ENCODE results near the gene HIPK1.

DNA sequence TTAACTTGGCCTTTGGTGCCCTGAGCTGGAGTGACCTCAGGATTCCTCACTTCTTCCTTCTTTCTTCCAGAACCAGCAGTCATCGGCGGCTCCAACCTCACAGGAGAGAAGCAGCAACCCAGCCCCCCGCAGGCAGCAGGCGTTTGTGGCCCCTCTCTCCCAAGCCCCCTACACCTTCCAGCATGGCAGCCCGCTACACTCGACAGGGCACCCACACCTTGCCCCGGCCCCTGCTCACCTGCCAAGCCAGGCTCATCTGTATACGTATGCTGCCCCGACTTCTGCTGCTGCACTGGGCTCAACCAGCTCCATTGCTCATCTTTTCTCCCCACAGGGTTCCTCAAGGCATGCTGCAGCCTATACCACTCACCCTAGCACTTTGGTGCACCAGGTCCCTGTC is 43.8 kb downstream of the HIPK1 start:
- no peak for TF ChIP-seq POLR2AphosphoS5 (IDR thresholded peaks at IDR 0.05)
- TF ChIP-seq, protein P1, sequence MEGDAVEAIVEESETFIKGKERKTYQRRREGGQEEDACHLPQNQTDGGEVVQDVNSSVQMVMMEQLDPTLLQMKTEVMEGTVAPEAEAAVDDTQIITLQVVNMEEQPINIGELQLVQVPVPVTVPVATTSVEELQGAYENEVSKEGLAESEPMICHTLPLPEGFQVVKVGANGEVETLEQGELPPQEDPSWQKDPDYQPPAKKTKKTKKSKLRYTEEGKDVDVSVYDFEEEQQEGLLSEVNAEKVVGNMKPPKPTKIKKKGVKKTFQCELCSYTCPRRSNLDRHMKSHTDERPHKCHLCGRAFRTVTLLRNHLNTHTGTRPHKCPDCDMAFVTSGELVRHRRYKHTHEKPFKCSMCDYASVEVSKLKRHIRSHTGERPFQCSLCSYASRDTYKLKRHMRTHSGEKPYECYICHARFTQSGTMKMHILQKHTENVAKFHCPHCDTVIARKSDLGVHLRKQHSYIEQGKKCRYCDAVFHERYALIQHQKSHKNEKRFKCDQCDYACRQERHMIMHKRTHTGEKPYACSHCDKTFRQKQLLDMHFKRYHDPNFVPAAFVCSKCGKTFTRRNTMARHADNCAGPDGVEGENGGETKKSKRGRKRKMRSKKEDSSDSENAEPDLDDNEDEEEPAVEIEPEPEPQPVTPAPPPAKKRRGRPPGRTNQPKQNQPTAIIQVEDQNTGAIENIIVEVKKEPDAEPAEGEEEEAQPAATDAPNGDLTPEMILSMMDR (IDR thresholded peaks at IDR 0.05), result no peak
- TF ChIP-seq POLR2A (IDR thresholded peaks at IDR 0.05), result no peak
- no peak for TF ChIP-seq EP300 (IDR thresholded peaks at IDR 0.05)

Measured in sigmoid colon (tissue), 4 donors.